Stimulated activated CD4-positive, alpha-beta T cell treated with anti-CD3 and anti-CD28 coated beads, Interleukin-4, amount 100 ng/mL, for 48 hours (primary cell): ENCODE data around the gene SDR42E2.
A peak's percentile ranks its signal among the peaks of the same experiment; 100 is the strongest.
"Not testable (repeated sequence)": the region's sequence is repeated elsewhere in the genome, so short reads cannot be mapped to it uniquely, and the experiment has no call there.

Source experiments
- DNase-seq, 2 donors: peaks; one replicate each; pipeline ENCODE4 v3.0.0-alpha.2; 2020; ENCODE audit warnings: low read depth in 2 of 2

Gene SDR42E2

DNA sequence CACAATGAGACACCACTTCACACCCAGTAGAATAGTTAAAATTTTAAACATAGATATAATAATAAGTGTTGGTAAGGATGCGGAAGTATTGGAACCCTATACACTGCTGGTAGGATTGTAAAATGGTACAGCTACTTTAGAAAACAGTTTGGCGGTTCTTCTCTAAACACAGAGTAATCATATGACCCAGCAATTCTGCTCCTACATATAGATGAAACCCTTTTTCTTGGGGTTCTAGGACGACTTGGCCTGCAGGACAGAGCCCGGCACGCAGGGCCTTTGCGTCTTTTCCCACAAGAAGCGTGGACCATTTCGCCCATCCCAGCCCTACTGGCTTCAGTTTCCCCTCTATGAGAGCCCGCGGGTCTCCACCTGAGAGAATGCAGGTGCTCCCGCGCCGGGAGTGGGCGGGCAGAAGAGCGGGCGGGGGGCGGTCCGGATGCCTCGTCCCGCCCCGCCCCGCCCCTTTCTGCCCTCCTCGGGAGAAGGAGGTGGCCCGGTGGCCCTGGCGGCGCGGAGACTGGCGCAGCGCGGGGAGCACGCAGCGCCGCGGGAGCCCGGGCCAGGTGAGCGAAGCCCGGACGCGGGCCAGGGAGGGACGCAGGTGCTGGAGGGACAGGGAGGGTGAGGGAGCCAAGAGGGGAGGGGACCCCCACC is at the start of gene SDR42E2:
TSS of gene SDR42E2 (plus strand) at position 508 of the 657 bp plus-strand sequence. CDS start 3,077 bp downstream, outside the sequence.
- peak; percentile 11 to 28 for DNase-seq

DNA sequence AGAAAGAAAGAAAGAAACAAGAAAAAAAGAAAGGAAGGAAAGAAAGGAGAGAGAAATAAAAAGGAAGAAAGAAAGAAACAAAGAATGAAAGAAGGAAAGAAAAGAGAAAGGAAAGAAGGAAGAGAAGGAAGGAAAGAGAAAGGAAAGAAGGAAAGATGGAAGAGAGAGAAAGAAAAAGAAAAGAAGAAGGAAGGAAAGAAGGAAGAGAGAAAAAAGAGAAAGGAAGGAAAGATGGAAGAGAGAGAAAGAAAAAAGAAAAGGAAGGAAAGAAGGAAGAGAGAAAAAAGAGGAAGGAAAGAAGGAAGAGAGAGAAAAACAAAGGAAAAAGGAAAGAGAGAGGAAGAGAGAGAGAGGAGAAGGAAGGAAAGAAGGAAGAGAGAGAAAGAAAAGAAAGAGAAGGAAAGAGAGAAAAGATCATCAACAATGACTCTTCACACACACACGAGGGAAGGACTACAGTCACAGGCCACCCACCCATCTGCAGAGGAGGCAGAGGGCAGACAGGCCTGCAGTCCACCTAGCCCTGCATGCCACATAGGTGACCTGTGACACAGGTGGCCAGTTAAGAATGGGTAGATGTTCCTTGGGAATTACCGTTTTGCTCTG is 46.1 kb upstream of the SDR42E2 start:
- DNase-seq: no peak

DNA sequence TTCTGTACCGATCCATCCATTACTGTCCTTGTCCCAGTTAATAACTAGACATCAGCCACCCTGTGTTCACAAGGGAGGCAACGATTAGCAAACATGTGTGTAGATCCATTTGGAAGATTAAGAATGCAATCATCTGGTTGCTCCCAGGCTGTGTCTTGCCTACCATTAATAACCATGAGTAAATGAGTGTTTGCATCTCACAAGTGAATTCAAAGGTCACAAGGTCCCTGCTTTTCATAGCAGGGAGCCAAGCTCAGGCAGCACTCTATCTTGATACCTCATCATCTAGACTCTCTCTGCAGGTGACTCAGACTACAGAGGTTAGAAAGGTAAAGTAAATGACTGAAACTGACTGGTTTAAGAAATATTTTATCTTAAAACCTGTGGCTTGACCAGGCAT is 44.7 kb upstream of the SDR42E2 start:
- DNase-seq: no peak

DNA sequence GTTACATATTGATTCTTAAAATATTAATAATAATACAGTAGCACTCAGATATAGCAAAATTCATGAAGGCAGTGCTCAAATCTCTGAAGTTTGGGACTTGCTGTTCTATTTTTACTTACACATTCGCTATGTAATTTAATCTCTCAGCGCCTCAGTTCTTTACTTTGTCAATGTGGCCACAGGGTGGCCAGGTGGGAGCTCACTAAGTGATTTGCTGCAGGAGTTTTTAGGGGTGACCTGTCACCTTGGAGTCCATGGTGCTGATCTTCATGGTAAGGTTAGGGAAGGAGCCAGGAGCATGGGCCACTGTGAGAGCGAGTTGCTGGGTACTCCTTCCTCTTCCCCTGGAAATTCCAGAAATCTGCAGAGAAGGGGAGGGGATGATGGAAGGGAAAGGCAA is 41.9 kb upstream of the SDR42E2 start:
- no peak for DNase-seq

DNA sequence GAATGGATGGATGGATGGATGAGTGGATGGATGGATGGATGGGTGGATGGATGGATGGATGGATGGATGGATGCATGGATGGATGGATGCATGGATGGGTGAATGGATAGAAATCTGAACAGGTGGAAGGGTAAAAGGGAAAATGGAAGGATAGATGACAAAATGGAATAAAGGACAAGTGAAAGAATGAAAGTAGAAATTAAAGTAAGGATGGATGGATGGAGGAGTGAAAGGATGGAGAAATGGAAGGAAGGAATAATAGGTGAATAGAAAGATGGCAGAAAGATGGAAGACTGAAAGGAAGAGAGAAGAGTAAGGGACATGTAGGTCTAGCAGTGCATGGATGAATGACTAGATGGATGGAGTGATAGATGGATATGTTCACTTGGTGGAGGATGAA is 40.1 kb upstream of the SDR42E2 start:
- DNase-seq: no peak

DNA sequence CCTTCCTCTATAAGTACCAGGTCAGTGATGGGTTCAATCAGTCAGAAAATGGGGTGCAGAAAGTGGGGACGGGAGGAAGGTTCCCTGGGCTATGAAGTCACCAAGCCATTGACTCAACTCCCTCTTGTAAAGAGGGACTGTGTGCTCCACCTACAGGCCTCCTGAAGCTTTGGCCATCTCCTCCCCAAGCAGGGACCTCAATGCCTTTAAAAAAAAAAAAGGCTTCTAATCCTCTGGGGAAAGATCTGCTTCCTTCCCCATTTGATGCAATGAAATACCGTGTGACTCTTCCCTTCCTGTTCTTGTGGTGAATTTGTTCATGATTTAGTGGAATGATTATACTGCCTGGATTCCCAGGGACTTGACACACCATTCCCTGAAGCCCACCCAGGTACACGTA is 39.2 kb upstream of the SDR42E2 start:
- no peak for DNase-seq

DNA sequence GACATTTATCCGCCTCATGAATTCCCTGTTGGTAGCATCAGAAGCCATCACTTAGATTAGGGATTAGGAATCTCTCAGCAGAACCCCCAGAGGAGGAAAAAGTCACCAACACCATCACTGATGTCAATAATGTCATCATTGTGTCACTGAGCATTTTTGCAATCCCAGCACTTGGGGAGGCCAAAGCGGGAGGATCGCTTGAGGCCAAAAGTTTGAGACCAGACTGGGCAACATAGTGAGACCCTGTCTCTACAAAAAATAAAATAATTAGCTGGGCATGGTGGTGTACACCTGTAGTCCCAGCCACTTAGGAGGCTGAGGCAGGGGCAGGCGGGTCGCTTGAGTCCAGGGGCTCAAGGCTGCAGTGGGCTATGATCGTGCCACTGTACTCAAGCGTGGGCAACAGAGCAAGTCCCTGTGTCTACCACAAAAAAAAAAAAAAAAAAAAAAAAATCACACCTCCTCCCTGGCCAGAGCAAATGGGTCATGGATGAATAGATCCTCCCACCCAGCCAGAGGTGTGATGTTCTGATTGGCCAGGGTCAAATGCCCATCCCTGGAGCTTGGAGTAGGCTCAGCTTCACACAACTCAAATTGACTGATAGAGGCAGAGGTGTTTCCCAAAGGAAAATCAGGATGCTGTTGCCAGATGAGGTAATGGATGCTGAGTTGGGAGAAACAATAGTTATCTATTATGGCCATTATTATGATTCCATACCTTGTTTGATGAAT is 38.4 kb upstream of the SDR42E2 start:
- no peak for DNase-seq

DNA sequence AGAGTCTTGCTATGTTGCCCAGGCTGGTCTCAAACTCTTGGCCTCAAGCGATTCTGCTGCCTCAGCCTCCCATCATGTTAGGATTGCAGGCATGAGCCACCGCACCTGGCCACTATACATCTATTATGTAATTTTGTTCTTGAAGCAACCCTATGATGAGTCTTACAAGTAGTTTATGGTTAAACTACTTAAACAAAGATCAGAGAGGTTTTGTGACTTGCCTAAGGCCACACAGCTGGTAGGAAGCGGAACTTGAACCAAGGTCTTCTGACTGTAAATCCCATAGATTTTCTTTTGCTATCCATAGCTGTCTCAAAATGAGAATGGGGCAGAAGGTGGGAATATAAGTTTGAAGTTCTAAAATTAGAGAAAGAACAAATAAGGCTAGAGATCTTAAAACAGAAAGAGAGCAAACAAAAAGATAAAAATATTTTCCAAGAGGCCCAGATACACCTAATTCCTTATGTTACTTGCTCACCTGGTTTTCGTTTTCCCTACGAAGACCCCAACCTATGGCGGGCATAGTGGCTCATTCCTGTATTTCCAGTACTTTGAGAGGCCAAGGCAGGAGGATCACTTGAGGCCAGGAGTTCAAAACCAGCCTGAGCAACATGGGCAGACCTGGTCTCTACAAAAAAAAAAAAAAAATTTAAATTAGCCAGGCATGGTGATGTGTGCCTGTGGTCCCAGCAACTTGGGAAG is 37.6 kb upstream of the SDR42E2 start:
- no peak for DNase-seq

DNA sequence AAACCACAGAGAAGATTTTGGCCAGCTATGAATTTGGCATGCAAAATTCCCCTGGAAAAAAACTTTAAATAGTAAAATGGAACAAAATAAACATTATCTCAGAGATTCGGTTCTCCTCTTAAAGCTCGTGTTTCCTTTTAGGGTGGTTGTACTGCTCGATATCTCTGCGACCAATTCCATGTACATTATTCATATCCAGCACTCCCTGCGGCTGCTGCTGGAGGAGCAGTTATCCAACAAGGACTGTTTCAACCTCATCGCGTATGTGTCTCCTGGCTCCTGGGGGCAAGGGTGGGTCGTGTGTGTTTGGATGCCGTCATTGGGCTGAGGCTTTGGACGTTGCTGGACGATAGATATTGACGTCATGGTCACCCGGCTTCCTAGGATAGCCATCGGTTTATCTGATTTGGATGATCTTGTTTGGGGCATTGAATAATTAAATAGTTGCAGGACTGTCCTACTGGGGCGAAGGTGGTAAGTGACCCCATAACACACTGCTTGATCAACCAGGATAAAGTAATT is 36.2 kb upstream of the SDR42E2 start:
- no peak for DNase-seq

DNA sequence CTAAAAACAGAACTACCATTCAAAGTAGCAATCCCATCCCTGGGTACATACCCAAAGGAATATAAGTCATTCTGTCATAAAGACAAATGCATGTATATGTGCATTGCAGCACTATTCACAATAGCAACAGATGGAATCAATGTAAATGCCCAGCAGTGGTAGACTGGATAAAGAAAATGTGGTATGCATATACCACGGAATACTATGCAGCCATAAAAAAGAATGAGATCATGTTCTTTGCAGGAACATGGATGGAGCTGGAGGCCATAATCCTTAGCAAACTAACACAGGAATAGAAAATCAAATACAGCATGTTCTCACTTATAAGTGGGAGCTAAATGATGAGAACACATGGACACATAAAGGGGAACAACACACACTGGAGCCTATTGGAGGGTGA is 33.8 kb upstream of the SDR42E2 start:
- DNase-seq: not testable (repeated sequence)

DNA sequence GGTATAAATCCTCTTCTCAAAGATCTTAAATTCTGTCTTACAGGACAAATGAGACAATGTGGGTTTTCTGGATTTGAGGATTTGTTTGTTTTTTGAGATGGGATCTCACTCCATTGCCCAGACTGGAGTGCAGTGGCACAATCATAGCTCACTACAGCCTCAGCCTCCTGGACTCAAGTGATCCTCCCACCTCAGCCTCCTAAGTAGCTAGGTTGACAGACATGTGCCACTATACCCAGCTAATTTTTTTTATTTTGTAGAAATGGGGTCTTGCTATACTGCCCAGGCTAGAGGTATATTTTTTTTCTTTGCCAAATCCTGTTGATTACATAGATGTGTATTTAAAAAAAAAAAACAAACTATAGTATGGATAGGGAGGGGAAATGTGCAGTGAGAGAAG is 31.8 kb upstream of the SDR42E2 start:
- no peak for DNase-seq

DNA sequence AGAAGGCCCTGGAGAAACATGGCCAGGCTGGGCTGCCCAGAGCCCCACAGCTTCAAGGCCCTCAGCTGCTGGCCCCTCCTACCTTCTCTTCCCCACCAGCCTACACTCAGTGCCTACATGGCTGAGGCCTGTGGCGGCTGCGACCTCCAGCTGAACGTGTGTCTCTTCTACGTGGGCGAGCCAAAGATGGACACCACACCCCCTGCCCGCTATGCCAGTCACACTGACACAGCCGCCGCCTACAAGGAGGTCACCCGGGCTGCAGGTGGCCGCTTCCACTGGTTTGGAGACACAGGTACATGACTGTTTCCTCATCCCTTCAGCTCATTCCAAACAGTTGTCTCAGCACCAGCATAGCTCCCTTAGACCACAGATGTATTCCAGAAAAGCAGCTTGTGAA is 29.5 kb upstream of the SDR42E2 start:
- DNase-seq: no peak

DNA sequence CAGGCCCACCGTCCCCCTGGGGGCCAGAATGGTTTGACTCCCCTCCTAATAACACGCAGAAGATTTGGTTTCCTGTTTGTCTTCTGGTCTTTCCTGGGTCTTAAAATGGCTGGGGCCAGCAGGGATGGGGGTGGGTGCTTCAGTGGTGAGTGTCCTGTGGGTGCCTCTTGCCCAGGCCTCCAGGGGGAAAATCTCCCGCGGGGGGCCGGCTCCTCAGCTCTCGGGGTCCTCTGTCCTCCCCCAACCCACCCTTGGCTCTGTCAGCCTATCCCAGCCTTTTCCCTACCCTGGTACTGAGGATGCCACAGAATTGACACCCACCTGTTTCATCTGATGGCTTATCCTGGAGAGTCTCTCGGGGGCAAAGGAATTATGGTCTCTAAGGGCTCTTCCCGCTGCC is 23.8 kb upstream of the SDR42E2 start:
- DNase-seq: no peak

DNA sequence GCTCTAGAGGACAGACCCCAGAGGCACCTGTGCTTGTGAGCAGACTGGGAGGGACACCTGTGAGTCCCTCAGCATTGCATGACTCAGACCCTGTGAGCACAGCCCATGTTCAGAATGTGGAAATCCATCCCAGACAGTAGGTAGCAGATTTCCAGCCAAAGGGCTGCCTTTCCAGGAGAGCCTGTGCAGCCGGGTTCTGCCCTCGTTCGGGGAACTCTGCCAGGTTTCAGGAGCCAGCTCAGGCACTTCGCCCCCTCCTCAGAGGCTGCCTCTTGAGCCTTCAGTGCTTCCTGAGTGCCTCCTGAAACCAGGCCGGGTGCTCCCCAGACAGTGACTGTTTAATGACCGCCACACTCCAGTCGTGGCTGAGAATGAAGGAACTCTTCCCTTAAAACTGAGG is 23.3 kb upstream of the SDR42E2 start:
- DNase-seq: no peak

DNA sequence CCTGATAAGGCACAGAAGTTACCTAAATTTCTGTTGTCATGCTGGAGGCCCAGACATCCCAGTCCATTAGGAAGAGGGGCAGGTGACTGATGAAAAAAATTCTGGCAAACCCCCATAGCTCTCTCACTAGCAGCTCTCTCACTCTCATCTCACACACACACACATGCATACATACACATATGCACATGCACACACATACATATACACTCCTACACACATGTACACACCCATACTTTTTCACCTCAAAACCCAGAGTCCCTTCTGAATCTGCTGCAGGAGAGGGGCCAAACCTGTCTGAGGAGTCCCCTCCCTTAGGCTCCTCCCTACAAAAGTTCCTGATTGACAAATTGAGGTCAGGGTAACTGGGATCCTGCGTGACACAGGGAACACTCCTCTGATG is 22.6 kb upstream of the SDR42E2 start:
- no peak for DNase-seq

DNA sequence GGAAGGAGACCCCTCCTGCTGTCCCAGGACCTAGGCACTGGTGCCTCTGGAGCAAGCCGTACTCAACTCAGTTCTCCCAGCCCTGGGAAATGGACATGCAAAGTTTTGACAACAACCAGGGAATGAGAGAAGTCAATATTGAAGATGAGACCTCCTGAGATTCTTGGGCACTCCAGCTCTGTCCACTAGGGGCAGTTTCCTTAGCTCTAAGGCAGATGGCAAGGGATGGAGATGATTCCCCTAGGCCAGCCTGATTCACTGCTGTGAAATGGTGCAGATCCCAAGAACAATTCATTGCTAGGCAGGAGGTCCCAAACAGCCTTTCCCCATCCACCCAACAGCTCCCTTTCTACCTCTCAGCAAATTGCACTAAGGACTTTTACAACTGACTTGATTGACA is 20.5 kb upstream of the SDR42E2 start:
- DNase-seq: no peak

DNA sequence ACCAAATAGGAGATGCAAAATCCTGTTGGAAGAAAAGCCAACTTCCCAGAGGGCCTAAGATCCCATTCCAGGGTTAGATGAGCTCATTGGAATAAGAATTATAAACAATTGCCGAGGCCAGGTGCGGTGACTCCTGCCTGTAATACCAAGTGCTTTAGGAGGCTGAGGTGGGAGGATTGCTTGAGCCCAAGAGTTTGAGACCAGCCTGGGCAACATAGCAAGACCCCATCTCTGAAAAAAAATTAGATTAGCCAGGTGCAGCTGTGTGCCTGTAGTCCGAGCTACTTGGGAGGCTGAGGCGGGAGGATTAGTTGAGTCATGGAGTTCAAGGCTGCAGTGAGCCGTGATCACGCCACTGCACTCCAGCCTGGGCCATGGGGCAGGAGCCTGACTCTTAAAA is 17.8 kb upstream of the SDR42E2 start:
- DNase-seq: no peak

DNA sequence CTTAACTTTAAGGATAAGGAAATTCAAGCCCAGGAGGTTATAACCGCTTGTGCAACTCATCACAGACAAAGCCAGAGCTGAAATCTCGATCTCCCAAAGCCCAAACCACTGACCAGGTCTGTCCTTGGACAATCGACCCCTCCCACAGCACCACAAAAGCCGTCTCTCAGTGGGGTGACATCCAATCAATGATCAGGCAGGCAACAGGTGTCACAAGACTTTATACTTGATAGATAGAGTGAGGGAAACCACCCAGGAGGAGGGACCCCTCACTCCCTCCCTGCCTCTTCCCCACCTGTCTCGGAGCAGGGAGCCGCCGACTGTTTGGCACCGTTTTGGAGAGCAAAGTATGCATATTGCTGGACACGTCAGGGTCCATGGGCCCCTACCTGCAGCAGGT is 14.5 kb upstream of the SDR42E2 start:
- no peak for DNase-seq

DNA sequence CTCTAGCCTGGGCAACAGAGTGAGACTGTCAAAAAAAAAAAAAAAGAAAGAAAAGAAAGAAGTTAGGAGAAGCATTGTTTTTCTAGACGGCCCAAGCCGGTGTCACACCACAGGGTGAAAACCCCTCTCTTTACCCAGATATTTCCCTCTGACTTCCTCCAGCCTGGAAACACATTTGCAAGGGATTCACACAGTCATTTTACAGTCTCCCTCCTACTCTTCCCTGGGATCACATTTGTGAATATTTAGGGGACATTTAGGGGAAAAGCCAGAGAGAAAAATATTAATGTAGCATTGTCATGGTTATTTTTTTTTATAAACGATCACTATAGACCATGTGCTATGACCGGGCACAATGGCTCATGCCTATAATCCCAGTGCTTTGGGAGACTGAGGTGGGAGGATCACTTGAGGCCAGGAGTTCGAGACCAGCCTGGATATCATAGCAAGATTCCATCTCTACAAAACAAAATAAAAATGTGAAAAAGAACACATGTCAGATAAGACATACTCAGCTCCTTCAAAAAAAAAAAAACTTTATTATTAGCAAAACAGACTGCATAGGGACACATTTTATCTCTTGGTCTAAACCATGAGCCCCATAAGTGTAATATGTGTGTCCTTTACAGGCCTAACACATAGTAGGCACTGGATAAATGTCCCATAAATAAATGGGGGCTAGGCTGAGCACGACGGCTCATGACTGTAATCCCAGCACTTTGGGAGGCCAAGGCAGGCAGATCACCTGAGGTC is 10.9 kb upstream of the SDR42E2 start:
- DNase-seq: no peak

DNA sequence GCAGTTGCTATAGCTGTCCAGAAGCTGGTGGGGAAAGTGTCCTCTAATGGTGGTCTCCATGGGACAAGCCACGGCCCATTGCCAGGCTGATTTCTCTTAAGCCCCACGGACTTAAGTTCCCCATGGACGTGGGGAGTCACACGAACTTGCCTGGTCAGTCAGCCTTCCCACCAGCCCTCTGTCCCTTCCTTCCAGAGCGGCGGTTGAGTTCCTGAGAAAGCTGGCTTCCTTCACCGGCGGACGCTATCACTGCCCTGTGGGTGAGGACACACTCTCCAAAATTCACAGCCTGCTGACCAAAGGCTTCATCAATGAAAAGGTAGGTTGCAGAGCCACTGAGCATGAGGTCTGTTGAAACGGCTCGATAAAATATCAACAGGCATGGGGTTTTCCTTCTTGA is 10.0 kb upstream of the SDR42E2 start:
- no peak for DNase-seq

DNA sequence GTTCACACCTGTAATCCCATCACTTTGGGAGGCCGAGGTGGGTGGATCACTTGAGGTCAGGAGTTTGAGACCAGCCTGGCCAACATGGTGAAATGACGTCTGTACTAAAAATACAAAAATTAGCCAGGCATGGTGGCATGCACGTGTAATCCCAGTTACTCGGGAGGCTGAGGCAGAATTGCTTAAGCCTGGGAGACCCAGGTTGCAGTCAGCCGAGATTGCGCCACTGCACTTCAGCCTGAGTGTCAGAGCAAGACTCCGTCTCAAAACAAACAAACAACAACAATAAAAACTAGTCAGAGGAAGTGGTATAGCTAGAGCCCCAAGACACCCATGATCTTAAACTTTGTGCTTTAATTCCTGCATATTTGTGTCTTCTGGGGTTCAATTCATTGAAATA is 9.2 kb upstream of the SDR42E2 start:
- not testable (repeated sequence) for DNase-seq

DNA sequence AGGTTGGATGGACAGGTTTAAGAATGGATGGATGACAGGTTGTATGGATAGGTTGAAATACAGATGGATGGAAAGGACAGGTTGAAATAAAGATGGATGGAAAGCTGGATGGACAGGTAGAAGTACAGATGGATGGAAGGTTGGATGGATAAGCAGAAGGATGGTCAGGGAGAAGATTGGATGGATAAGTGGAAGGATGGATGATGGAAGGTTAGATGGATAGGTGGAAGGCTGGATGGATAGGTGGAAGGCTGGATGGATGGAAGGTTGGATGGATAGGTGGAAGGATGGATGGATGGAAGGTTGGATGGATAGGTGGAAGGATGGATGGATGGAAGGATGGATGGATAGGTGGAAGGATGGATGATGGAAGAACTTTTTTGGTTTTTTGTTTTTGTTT is 905 bp upstream of the SDR42E2 start:
- no peak for DNase-seq
